ENCODE data around the gene SNRNP35. TPM values are rescaled to one million over a fixed set of nuclear protein-coding genes. Genes with fewer than 3 reads are reported as not detected.

SNRNP35 gene
- total and polyA plus RNA-seq, 2 of the 8 experiments (the other 6 are each of a cell fraction or from before 2014, with no cell fraction given), result 8.0 to 16.9 TPM

GRCh38 chr12:123488539-123489230, 30.7 kb downstream of the SNRNP35 start:
- Histone ChIP-seq H3K4me3 (ENCODE audit: extremely low read depth in 1 of 4, insufficient read depth in 2 of 4, low read depth in 3 of 4, low read length in 4 of 4) (no peak overlapping the region), H4K91ac (replicated peaks; ENCODE audit: insufficient read length, low read length) (no peak overlapping the region), H3K36me3 (ENCODE audit: control insufficient read depth in 2 of 4, insufficient read depth in 4 of 4, low read length in 3 of 4) (no peaks in the 10 kb centered on the region), H4K5ac (ENCODE audit: insufficient read length, low read depth, low read length) (no peak overlapping the region), H3K9me3 (ENCODE audit: insufficient read depth in 2 of 2, low read depth in 1 of 2, low read length in 1 of 2) (no peaks in the 10 kb centered on the region), H3K27me3 (replicated peaks in 1 of 4; ENCODE audit: control insufficient read depth in 3 of 4, extremely low read depth in 1 of 4, insufficient read depth in 3 of 4, low read length in 3 of 4) (no peaks in the 10 kb centered on the region), H2BK120ac (replicated peaks; ENCODE audit: low read depth, low read length) (no peak overlapping the region), H3K14ac (ENCODE audit: insufficient read length) (no peak overlapping the region), H3K4me2 (ENCODE audit: insufficient read depth in 1 of 2, low read depth in 2 of 2, low read length in 2 of 2) (0 out of 4 replicates have a peak overlapping the region, but pooled peaks of 1 of the 2 experiments have one; percentile 2), H2BK5ac (ENCODE audit: low read depth, low read length) (no peak overlapping the region), H3K79me2 (ENCODE audit: control insufficient read depth in 1 of 2, insufficient read depth in 2 of 2, low read length in 2 of 2) (no peaks in the 10 kb centered on the region), H2AK5ac (ENCODE audit: low read depth, low read length) (no peak overlapping the region), H2BK20ac (ENCODE audit: low read length) (no peak overlapping the region), H3K9ac (replicated peaks in 1 of 4; ENCODE audit: extremely low read depth in 1 of 4, low read depth in 3 of 4, low read length in 3 of 4) (no peak overlapping the region), H2BK12ac (ENCODE audit: low read depth, low read length) (no peak overlapping the region), H3K79me1 (ENCODE audit: low read depth, low read length) (no peaks in the 10 kb centered on the region), H3K56ac (replicated peaks; ENCODE audit: insufficient read length, low read depth, low read length) (no peak overlapping the region), H3K23me2 (ENCODE audit: low read depth, low read length) (no peaks in the 10 kb centered on the region), H3K18ac (ENCODE audit: extremely low read depth, low read length) (no peak overlapping the region; the same call in 1 of the 2 replicates), H2BK15ac (ENCODE audit: low read length) (no peak overlapping the region), H2AFZ (ENCODE audit: low read length) (no peak overlapping the region), H3K4me1 (replicated peaks in 1 of 4; ENCODE audit: control insufficient read depth in 3 of 4, insufficient read depth in 4 of 4, low read length in 3 of 4) (peaks cover 0 to 6% (median 0%) of the 10 kb centered on the region in 4 experiments; a peak in 4 of 7 replicates), H4K20me1 (replicated peaks in 1 of 2; ENCODE audit: control insufficient read depth in 1 of 2, insufficient read depth in 2 of 2, low read length in 2 of 2) (no peaks in the 10 kb centered on the region), H3K27ac (ENCODE audit: low read depth, low read length) (no peak overlapping the region), H3K4ac (replicated peaks; ENCODE audit: insufficient read length, low read depth, low read length) (no peak overlapping the region), H4K8ac (ENCODE audit: extremely low read depth, insufficient read depth, low read length) (no peak overlapping the region), H3K23ac (ENCODE audit: insufficient read length) (no peak overlapping the region)
- no peak for DNase-seq (ENCODE audit: low read depth in 1 of 2, low spot score in 2 of 2)
- 79% methylated on average over 19 of the region's 20 CpGs; no CpG with 5 or more reads in 1 of the 2 experiments for WGBS, 2 experiments (ENCODE audit: extremely low coverage in 1 of 2, insufficient coverage in 1 of 2, insufficient read length in 1 of 2, insufficient replicate concordance in 2 of 2, low coverage in 1 of 2, low lambda C conversion rate in 2 of 2, missing lambda C conversion rate in 1 of 2)
- ChIA-PET POLR2A (ENCODE audit: partially characterized antibody) (interaction anchor here (0.7 to 1.2 kb wide), 5 partner anchors 25 to 220 kb away, joined by 3 read pairs; no protein-coding TSS in a partner anchor), CTCF (ENCODE audit: partially characterized antibody) (interaction anchor here (0.7 to 1.1 kb wide), 4 partner anchors 9 to 34 kb away, joined by 3 to 4 read pairs (median 3); no protein-coding TSS in a partner anchor)
- TF ChIP-seq USF2 (IDR thresholded peaks at IDR 0.05; ENCODE audit: low read length), result 0 out of 2 replicates have a peak, but pooled peaks have one; percentile 21
- peak; percentile 27; the same call in 1 of the 2 replicates for TF ChIP-seq MAX (IDR thresholded peaks at IDR 0.05)
- no peak for TF ChIP-seq SUZ12 (IDR thresholded peaks at IDR 0.05; ENCODE audit: low read length)
- no peak for FAIRE-seq

Measured in H1 (cell line).